ENCODE data around the gene MYBBP1A. TPM values are rescaled to one million over a fixed set of nuclear protein-coding genes. Genes with fewer than 3 reads are reported as not detected.

The MYBBP1A gene
- total RNA-seq, 1 experiment from 2014 or later, result 177 TPM

- Histone ChIP-seq H3K4me1 (ENCODE audit: insufficient read depth, low read length, poor library complexity, severe bottlenecking) (no peaks in the 10 kb centered on the region), H3K27me3 (replicated peaks; ENCODE audit: insufficient read depth, low read depth, low read length, poor library complexity) (no peaks in the 10 kb centered on the region), H3K9me3 (ENCODE audit: low read depth, low read length, poor library complexity, severe bottlenecking) (no peaks in the 10 kb centered on the region), H3K36me3 (ENCODE audit: insufficient read depth, low read length, poor library complexity, severe bottlenecking) (no peaks in the 10 kb centered on the region), H3K27ac (ENCODE audit: low read depth, low read length, poor library complexity, severe bottlenecking) (no peak overlapping the region), H3K4me3 (ENCODE audit: low read depth, low read length, poor library complexity, severe bottlenecking) (no peak overlapping the region)
- no TSS peak for BruUV-seq (replicated peaks)
- DNase-seq (ENCODE audit: low spot score), result no peak
- ChIA-PET POLR2A (ENCODE audit: low non-redundant PET) (no interaction called here), CTCF (no interaction called here)
- TF ChIP-seq EZH2 (IDR thresholded peaks at IDR 0.05; ENCODE audit: borderline replicate concordance, low read depth, low read length, poor library complexity, severe bottlenecking), result no peak
- TF ChIP-seq, protein P1, sequence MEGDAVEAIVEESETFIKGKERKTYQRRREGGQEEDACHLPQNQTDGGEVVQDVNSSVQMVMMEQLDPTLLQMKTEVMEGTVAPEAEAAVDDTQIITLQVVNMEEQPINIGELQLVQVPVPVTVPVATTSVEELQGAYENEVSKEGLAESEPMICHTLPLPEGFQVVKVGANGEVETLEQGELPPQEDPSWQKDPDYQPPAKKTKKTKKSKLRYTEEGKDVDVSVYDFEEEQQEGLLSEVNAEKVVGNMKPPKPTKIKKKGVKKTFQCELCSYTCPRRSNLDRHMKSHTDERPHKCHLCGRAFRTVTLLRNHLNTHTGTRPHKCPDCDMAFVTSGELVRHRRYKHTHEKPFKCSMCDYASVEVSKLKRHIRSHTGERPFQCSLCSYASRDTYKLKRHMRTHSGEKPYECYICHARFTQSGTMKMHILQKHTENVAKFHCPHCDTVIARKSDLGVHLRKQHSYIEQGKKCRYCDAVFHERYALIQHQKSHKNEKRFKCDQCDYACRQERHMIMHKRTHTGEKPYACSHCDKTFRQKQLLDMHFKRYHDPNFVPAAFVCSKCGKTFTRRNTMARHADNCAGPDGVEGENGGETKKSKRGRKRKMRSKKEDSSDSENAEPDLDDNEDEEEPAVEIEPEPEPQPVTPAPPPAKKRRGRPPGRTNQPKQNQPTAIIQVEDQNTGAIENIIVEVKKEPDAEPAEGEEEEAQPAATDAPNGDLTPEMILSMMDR (conservative IDR thresholded peaks at IDR 0.05; ENCODE audit: low read depth, low read length), result no peak
- intact Hi-C loops (cut with micrococcal nuclease; ENCODE audit: unreplicated experiment), result no loop called here
Observed at GRCh38 chr17:4488989-4489595, 66.1 kb downstream of the MYBBP1A start.

Other genes starting within 250 kb of the MYBBP1A start
- gene UBE2G1, start 188.7 kb downstream of the MYBBP1A start, total RNA-seq (2021), result 107 and 114 TPM in 2 replicates
- not detected in 2 replicates for gene SPNS3, start 121.4 kb downstream of the MYBBP1A start, total RNA-seq (2021)
- gene SPNS2, start 56.5 kb downstream of the MYBBP1A start, total RNA-seq (2021), result not detected in 2 replicates
- gene GGT6, start 5.2 kb upstream of the MYBBP1A start, total RNA-seq (2021), result not detected in 2 replicates
- gene SMTNL2, start 29.1 kb upstream of the MYBBP1A start, total RNA-seq (2021), result not detected in 2 replicates
- 0.13 TPM in 1 of 2 replicates, not detected in the other for gene ALOX15, start 86.3 kb upstream of the MYBBP1A start, total RNA-seq (2021)
- 142 and 161 TPM in 2 replicates for gene PELP1, start 148.8 kb upstream of the MYBBP1A start, total RNA-seq (2021)
- gene ARRB2, start 155.2 kb upstream of the MYBBP1A start, total RNA-seq (2021), result 82.2 and 100 TPM in 2 replicates
- gene MED11, start 176.0 kb upstream of the MYBBP1A start, total RNA-seq (2021), result 13.7 and 22.5 TPM in 2 replicates
- gene ZMYND15, start 184.4 kb upstream of the MYBBP1A start, total RNA-seq (2021), result 0.17 and 0.37 TPM in 2 replicates
- 4.0 and 6.0 TPM in 2 replicates for gene CXCL16, start 184.5 kb upstream of the MYBBP1A start, total RNA-seq (2021)
- not detected in 2 replicates for gene TM4SF5, start 216.5 kb upstream of the MYBBP1A start, total RNA-seq (2021)
- gene VMO1, start 231.0 kb upstream of the MYBBP1A start, total RNA-seq (2021), result 28.6 and 39.7 TPM in 2 replicates
- not detected in 2 replicates for gene GLTPD2, start 233.6 kb upstream of the MYBBP1A start, total RNA-seq (2021)
- gene PSMB6, start 240.8 kb upstream of the MYBBP1A start, total RNA-seq (2021), result 332 and 371 TPM in 2 replicates

All from A673 (cell line).